ENCODE results near the gene USP53.
"Not testable (repeated sequence)": the region's sequence is repeated elsewhere in the genome, so short reads cannot be mapped to it uniquely, and the experiment has no call there.

Gene USP53

DNA sequence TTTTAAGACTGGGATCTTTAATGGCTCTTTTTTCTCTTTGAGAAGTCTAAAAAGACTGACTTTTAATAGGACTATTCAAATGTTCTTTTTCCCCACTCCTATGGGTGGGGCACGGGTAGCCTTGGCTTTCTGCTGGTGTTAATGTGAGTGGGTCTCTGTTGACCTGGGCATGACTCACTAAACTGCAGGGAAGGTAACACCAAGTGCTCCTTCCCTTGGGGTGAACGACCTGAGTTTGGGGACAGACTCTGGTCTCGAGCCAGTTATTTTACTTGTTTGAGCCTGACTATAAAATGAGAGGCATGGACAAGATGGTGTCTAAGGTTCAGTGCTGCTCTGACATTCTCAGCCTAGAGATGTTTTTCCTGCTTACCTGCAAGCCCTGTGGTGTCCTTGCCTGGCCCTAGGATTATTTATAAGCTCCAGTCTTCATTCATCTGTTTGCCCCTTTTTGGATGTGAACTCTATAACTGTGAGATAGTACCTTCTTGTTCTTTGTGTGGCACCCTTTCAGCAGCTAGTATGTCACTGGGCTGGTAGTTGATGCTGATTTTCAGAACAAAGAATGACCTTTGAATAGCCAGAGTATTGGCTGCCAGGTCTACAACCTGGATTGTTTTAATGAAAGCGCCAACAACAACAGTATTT, 123.9 kb downstream of the USP53 start:
- H3K9me3 Mint-ChIP-seq; ATAC-seq (ENCODE audit: low read depth); H3K36me3 Mint-ChIP-seq; H3K4me3 Mint-ChIP-seq; H3K4me1 Mint-ChIP-seq; DNase-seq (ENCODE audit: low spot score in 2 of 2); H3K27me3 Mint-ChIP-seq; H3K27ac Mint-ChIP-seq: not testable (repeated sequence)

DNA sequence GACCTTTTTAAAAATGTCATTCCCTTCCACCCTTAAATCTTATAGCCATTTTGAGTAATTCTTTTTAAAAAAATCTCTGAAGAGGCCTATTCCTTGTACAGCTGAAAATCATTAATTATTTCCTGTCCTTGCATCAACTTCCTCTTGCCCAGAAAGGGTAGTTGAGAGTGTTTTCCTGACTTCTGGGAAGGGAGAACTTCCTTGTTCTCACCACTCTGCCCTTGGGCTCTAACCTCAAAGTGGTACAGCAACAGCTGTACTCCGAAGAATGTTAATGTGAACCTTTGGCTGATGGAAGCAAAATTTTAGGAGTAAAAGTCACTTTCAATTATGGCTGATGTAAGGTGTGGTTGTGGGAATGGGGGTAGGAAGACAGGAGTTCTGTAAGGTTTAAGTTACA, 124.5 kb downstream of the USP53 start:
- ATAC-seq (ENCODE audit: low read depth) (no peak), DNase-seq (ENCODE audit: low spot score in 2 of 2) (no peak)
- Mint-ChIP-seq H3K9me3 (no peaks in the 10 kb centered on the region), H3K4me1 (peaks cover 2% of the 10 kb centered on the region), H3K27me3 (no peaks in the 10 kb centered on the region), H3K4me3 (no peak overlapping the region), H3K27ac (no peak overlapping the region), H3K36me3 (peaks cover 3% of the 10 kb centered on the region)

DNA sequence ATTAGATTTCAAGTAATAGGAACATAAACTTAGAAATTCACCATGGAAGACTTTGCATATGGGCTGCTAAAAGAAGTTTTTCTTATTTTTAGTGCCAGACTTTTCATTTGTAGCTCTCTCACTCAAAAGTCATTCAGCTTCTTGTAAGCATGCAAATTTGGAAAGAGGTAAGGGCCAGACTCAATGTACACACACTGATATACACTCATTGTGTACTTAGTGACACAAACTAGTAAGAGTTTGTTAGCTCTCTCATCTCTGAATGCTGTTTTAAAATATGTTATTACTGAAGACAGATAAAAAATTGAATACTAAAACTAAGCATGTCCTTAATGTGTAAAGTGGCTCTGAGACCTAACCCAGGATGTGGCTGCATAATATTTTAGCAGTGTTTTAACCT, 127.4 kb downstream of the USP53 start:
- not testable (repeated sequence) for H3K4me1 Mint-ChIP-seq, H3K27ac Mint-ChIP-seq, H3K36me3 Mint-ChIP-seq

DNA sequence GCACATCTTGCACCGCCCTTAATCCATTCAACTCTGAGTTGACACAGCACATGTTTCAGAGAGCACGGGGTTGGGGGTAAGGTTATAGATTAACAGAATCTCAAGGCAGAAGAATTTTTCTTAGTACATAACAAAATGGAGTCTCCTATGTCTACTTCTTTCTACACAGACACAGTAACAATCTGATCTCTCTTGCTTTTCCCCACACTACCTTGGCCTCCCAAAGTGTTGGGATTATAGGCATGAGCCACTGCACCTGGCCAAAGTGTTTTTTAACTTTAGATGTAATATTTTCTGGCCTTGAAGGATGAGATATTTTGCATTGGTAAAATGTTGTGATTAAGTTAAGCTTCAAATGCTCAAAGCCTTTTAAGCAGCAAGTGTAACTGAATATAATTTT, 130.8 kb downstream of the USP53 start:
- H3K27me3 Mint-ChIP-seq; H3K27ac Mint-ChIP-seq; ATAC-seq (ENCODE audit: low read depth); H3K4me3 Mint-ChIP-seq; DNase-seq (ENCODE audit: low spot score in 2 of 2); H3K36me3 Mint-ChIP-seq; H3K4me1 Mint-ChIP-seq; H3K9me3 Mint-ChIP-seq: not testable (repeated sequence)

More for the DNA sequence above, 127.4 kb downstream of the USP53 start:
- ATAC-seq (ENCODE audit: low read depth); DNase-seq (ENCODE audit: low spot score in 2 of 2); H3K4me3 Mint-ChIP-seq; H3K27me3 Mint-ChIP-seq; H3K9me3 Mint-ChIP-seq: not testable (repeated sequence)
